IMR-90 (cell line): ENCODE measurements around the gene ADCY1. TPM values are rescaled to one million over a fixed set of nuclear protein-coding genes. Genes with fewer than 3 reads are reported as not detected.
"Not testable (repeated sequence)": the region's sequence is repeated elsewhere in the genome, so short reads cannot be mapped to it uniquely, and the experiment has no call there.

Source experiments
- ATAC-seq: fragments of 200-7000 bp; cut with Tn5 transposase; 2 replicates; pipeline ENCODE4 v1.9.1; 2020; ENCODE audit warnings: low read depth, mild to moderate bottlenecking, moderate library complexity
- BruUV-seq: library from RNA; stranded (reverse); fragments of 400-500 nt; replicated peaks from 2 replicates; lab custom pipeline; 2021; lab: Mats Ljungman, UMichigan
- CTCF ChIA-PET: fragments of 300-600 bp; formaldehyde crosslinking; extraction: SDS; loops from one replicate; lab custom pipeline; 2021; ENCODE audit warnings: antibody characterized with exemption; lab: Yijun Ruan, JAX
- POLR2A ChIA-PET: fragments of 300-600 bp; sonication (Branson Sonifier 250); formaldehyde crosslinking; loops from one replicate; lab custom pipeline; 2022; ENCODE audit warnings: antibody characterized with exemption; ENCODE audit not compliant: unreplicated experiment; lab: Charles Lee
- DNase-seq: peaks from one replicate; pipeline ENCODE4 v3.0.0; 2013
- H2AFZ ChIP-seq: replicated peaks from 2 replicates; pipeline ENCODE3; 2013; ENCODE audit warnings: low read length, mild to moderate bottlenecking; ENCODE audit not compliant: poor library complexity
- H2AK5ac ChIP-seq: 2 replicates; pipeline ENCODE4 v1.6.1; 2013; ENCODE audit warnings: low read depth, low read length, inconsistent platforms
- H2AK9ac ChIP-seq: replicated peaks from 2 replicates; pipeline ENCODE3; 2013; ENCODE audit warnings: mild to moderate bottlenecking, low read depth, low read length, moderate library complexity; ENCODE audit not compliant: poor library complexity
- H2BK120ac ChIP-seq: 2 replicates; pipeline ENCODE4 v1.6.1; 2013; ENCODE audit warnings: low read depth, low read length, inconsistent platforms
- H2BK15ac ChIP-seq: 3 replicates; pipeline ENCODE4 v1.6.1; 2013; ENCODE audit warnings: low read depth, low read length, inconsistent platforms
- H2BK20ac ChIP-seq: 2 replicates; pipeline ENCODE4 v1.6.1; 2013; ENCODE audit warnings: low read depth, mild to moderate bottlenecking, inconsistent platforms, low read length, moderate library complexity
- H2BK5ac ChIP-seq: 2 replicates; pipeline ENCODE4 v1.6.1; 2013; ENCODE audit warnings: mild to moderate bottlenecking, low read depth, low read length, inconsistent platforms; ENCODE audit not compliant: poor library complexity, severe bottlenecking
- H3K14ac ChIP-seq: replicated peaks from 2 replicates; pipeline ENCODE4 v1.6.1; 2013; ENCODE audit warnings: low read depth, low read length, inconsistent platforms
- H3K18ac ChIP-seq: 2 replicates; pipeline ENCODE4 v1.6.1; 2013; ENCODE audit warnings: low read depth, low read length, control low read depth
- H3K23ac ChIP-seq: 2 replicates; pipeline ENCODE4 v1.6.1; 2013; ENCODE audit warnings: low read depth, low read length, inconsistent platforms
- H3K27ac ChIP-seq: 2 replicates; pipeline ENCODE4 v1.5.1; 2013; ENCODE audit warnings: mild to moderate bottlenecking, control low read depth, low read length; ENCODE audit not compliant: insufficient read depth
- H3K27me3 ChIP-seq: 2 replicates; pipeline ENCODE4 v1.6.1; 2013; ENCODE audit warnings: low read length; ENCODE audit not compliant: control insufficient read depth, insufficient read depth
- H3K36me3 ChIP-seq: 2 replicates; pipeline ENCODE4 v1.6.1; 2013; ENCODE audit warnings: low read length, mixed read lengths; ENCODE audit not compliant: control insufficient read depth, insufficient read depth
- H3K4ac ChIP-seq: 2 replicates; pipeline ENCODE4 v1.6.1; 2013; ENCODE audit warnings: low read depth, low read length, inconsistent platforms
- H3K4me1 ChIP-seq: 2 replicates; pipeline ENCODE4 v1.6.1; 2013; ENCODE audit warnings: low read length, mixed read lengths; ENCODE audit not compliant: control insufficient read depth, insufficient read depth
- H3K4me2 ChIP-seq: 2 replicates; pipeline ENCODE4 v1.6.1; 2013; ENCODE audit warnings: low read depth, mild to moderate bottlenecking, control low read depth, low read length, moderate library complexity
- H3K4me3 ChIP-seq: 2 replicates; pipeline ENCODE4 v1.5.1; 2013; ENCODE audit warnings: low read depth, mild to moderate bottlenecking, control low read depth, low read length, moderate library complexity; ENCODE audit not compliant: insufficient read depth
- H3K56ac ChIP-seq: 2 replicates; pipeline ENCODE4 v1.6.1; 2013; ENCODE audit warnings: low read length, inconsistent platforms; ENCODE audit not compliant: insufficient read depth; ENCODE audit errors: extremely low read depth
- H3K79me1 ChIP-seq, 2 experiments: 2 replicates each; pipeline ENCODE4 v1.6.1; 2013; ENCODE audit warnings: low read length in 2 of 2, inconsistent platforms in 1 of 2, low read depth in 1 of 2
- H3K9ac ChIP-seq: 2 replicates; pipeline ENCODE4 v1.6.1; 2013; ENCODE audit warnings: low read depth, low read length, control low read depth
- H3K9me1 ChIP-seq: 2 replicates; pipeline ENCODE4 v1.6.1; 2013; ENCODE audit warnings: low read length, inconsistent platforms; ENCODE audit not compliant: insufficient read depth
- H3K9me3 ChIP-seq: 2 replicates; pipeline ENCODE4 v1.6.1; 2013; ENCODE audit warnings: low read length; ENCODE audit not compliant: control insufficient read depth, insufficient read depth
- H4K20me1 ChIP-seq: 2 replicates; pipeline ENCODE4 v1.6.1; 2013; ENCODE audit warnings: low read length, inconsistent platforms; ENCODE audit not compliant: insufficient read depth
- H4K5ac ChIP-seq: 2 replicates; pipeline ENCODE4 v1.6.1; 2013; ENCODE audit warnings: mild to moderate bottlenecking, low read depth, low read length, control low read depth
- H4K8ac ChIP-seq, 2 experiments: 2 replicates each; pipeline ENCODE4 v1.6.1; 2013; ENCODE audit warnings: low read depth in 2 of 2, low read length in 2 of 2, control low read depth in 1 of 2, inconsistent platforms in 1 of 2
- H4K91ac ChIP-seq: 2 replicates; pipeline ENCODE4 v1.6.1; 2013; ENCODE audit warnings: low read depth, low read length, inconsistent platforms; ENCODE audit not compliant: insufficient read depth
- WGBS, 2 experiments: methylation state at CpG; one replicate each; pipeline versions ENCODE4 v1.1.5 to v1.1.7; 2013; ENCODE audit warnings: missing lambda C conversion rate in 2 of 2; ENCODE audit not compliant: insufficient read length in 1 of 2; ENCODE audit errors: extremely low coverage in 2 of 2; 5-methylcytosine and 5-hydroxymethylcytosine counted together
- dilution Hi-C: fragments of 300-500 bp; cut with HindIII; formaldehyde crosslinking; loops from one replicate; pipeline ENCODE4 v1.14.3; 2018; ENCODE audit warnings: low sequenced_read_pairs; ENCODE audit not compliant: unreplicated experiment
- in situ Hi-C: fragments of 300-500 bp; cut with MboI; formaldehyde crosslinking; loops from 3 replicates; pipeline ENCODE4 v1.14.3; 2019; ENCODE audit warnings: low sequenced_read_pairs, inconsistent platforms, mixed read lengths
- intact Hi-C: fragments of 100-400 bp; cut with micrococcal nuclease; formaldehyde crosslinking; loops from 2 replicates; pipeline ENCODE4 v1.10.0; 2022
- polyA plus RNA-seq, 3 experiments: library from polyadenylated mRNA; depleted of rRNA; stranded (reverse); fragments of >200 nt; gene quantifications; 2 replicates each; pipeline ENCODE4 v1.2.3, GENCODE V29; 2012; ENCODE audit warnings: low replicate concordance in 1 of 3
- total RNA-seq: library from RNA; depleted of rRNA; stranded (reverse); fragments of >200 nt; gene quantifications from 2 replicates; pipeline ENCODE4 v1.2.3, GENCODE V29; 2012

ADCY1 gene
- total and polyA plus RNA-seq, 2 of the 4 experiments (the other 2 are of a cell fraction), result 0.18 to 0.24 TPM

- H2AK5ac ChIP-seq, H3K4me2 ChIP-seq, dilution Hi-C loops, intact Hi-C loops, H3K27me3 ChIP-seq, H2BK5ac ChIP-seq, H3K9me3 ChIP-seq, H3K18ac ChIP-seq, H2BK120ac ChIP-seq, H3K4me1 ChIP-seq, H3K56ac ChIP-seq, BruUV-seq, H2AFZ ChIP-seq, H3K27ac ChIP-seq, H4K8ac ChIP-seq, H3K9ac ChIP-seq, H3K4ac ChIP-seq, H3K23ac ChIP-seq, H4K20me1 ChIP-seq, H4K5ac ChIP-seq, H2AK9ac ChIP-seq, H3K79me1 ChIP-seq, H2BK20ac ChIP-seq, in situ Hi-C loops, H2BK15ac ChIP-seq, DNase-seq, ATAC-seq, CTCF ChIA-PET, H3K14ac ChIP-seq, H4K91ac ChIP-seq, H3K9me1 ChIP-seq, H3K4me3 ChIP-seq: not testable (repeated sequence)
- POLR2A ChIA-PET, result interaction anchor here (0.7 kb wide), 1 partner anchor 96 kb away, joined by 5 read pairs; no protein-coding TSS in a partner anchor
- no CpG with 5 or more reads among the region's 3 CpGs for WGBS, 2 experiments
- peaks cover 12% of the 10 kb centered on the region for H3K36me3 ChIP-seq
Measured at GRCh38 chr7:45740573-45740972, 166.4 kb downstream of the ADCY1 start.
